H1 (cell line): Measurements from ENCODE around the gene PEX5L. TPM values are rescaled to one million over a fixed set of nuclear protein-coding genes. Genes with fewer than 3 reads are reported as not detected.

ENCODE experiments used
- CTCF ChIA-PET: fragments of 300-600 bp; sonication (Branson Sonifier 250); formaldehyde crosslinking; loops from one replicate; lab custom pipeline; 2021; ENCODE audit not compliant: partially characterized antibody; lab: Charles Lee
- POLR2A ChIA-PET: fragments of 300-600 bp; sonication (Branson Sonifier 250); formaldehyde crosslinking; loops from one replicate; lab custom pipeline; 2021; ENCODE audit warnings: inconsistent platforms; ENCODE audit not compliant: partially characterized antibody; lab: Charles Lee
- DNase-seq, 2 experiments: peaks; one replicate each; pipeline versions ENCODE4 v3.0.0 to v3.0.0-alpha.2; 2010 to 2022; ENCODE audit warnings: low spot score in 2 of 2, low read depth in 1 of 2, mixed read lengths in 1 of 2
- FAIRE-seq: peaks from 2 replicates; lab custom pipeline; 2011; peaks lifted over from hg19 to GRCh38; lab: Jason Lieb, UNC
- H2AFZ ChIP-seq: 2 replicates; pipeline ENCODE4 v1.8.1; 2012; ENCODE audit warnings: low read length, inconsistent platforms
- H2AK5ac ChIP-seq: 2 replicates; pipeline ENCODE4 v1.6.1; 2013; ENCODE audit warnings: low read depth, low read length
- H2BK120ac ChIP-seq: replicated peaks from 2 replicates; pipeline ENCODE3; 2013; ENCODE audit warnings: low read depth, low read length, inconsistent platforms
- H2BK12ac ChIP-seq: 2 replicates; pipeline ENCODE4 v1.6.1; 2013; ENCODE audit warnings: low read depth, low read length
- H2BK15ac ChIP-seq: 2 replicates; pipeline ENCODE4 v1.6.1; 2013; ENCODE audit warnings: low read length
- H2BK20ac ChIP-seq: 2 replicates; pipeline ENCODE4 v1.6.1; 2013; ENCODE audit warnings: low read length
- H2BK5ac ChIP-seq: 2 replicates; pipeline ENCODE4 v1.6.1; 2013; ENCODE audit warnings: low read depth, low read length
- H3K14ac ChIP-seq: 2 replicates; pipeline ENCODE4 v1.6.1; 2013; ENCODE audit warnings: inconsistent platforms; ENCODE audit not compliant: insufficient read length
- H3K18ac ChIP-seq: 2 replicates; pipeline ENCODE4 v1.6.1; 2013; ENCODE audit warnings: low read length; ENCODE audit errors: extremely low read depth
- H3K23ac ChIP-seq: 2 replicates; pipeline ENCODE4 v1.6.1; 2013; ENCODE audit warnings: inconsistent platforms; ENCODE audit not compliant: insufficient read length
- H3K23me2 ChIP-seq: 2 replicates; pipeline ENCODE4 v1.6.1; 2013; ENCODE audit warnings: low read depth, low read length
- H3K27ac ChIP-seq: 2 replicates; pipeline ENCODE4 v1.6.1; 2011; ENCODE audit warnings: low read depth, low read length, inconsistent platforms
- H3K27me3 ChIP-seq, 4 experiments: replicated peaks in 1 of 4; 1 replicate in 1 of 4; 2 replicates in 3 of 4; pipeline versions ENCODE4 v1.6.1 to v1.8.1; 2011 to 2013; ENCODE audit warnings: low read length in 3 of 4, mild to moderate bottlenecking in 3 of 4, inconsistent platforms in 2 of 4, mixed read lengths in 2 of 4, moderate library complexity in 1 of 4; ENCODE audit not compliant: control insufficient read depth in 3 of 4, insufficient read depth in 3 of 4; ENCODE audit errors: extremely low read depth in 1 of 4
- H3K36me3 ChIP-seq, 4 experiments: 2 replicates each; pipeline versions ENCODE4 v1.6.1 to v1.8.1; 2011 to 2013; ENCODE audit warnings: mild to moderate bottlenecking in 4 of 4, low read length in 3 of 4, moderate library complexity in 2 of 4, control low read depth in 1 of 4, inconsistent platforms in 1 of 4; ENCODE audit not compliant: insufficient read depth in 4 of 4, control insufficient read depth in 2 of 4
- H3K4ac ChIP-seq: replicated peaks from 2 replicates; pipeline ENCODE3; 2013; ENCODE audit warnings: low read length, low read depth, mixed read lengths, inconsistent platforms; ENCODE audit not compliant: insufficient read length
- H3K4me1 ChIP-seq, 4 experiments: replicated peaks in 1 of 4; 1 replicate in 1 of 4; 2 replicates in 3 of 4; pipeline versions ENCODE4 v1.6.1 to v1.8.1; 2011 to 2013; ENCODE audit warnings: low read length in 3 of 4, inconsistent platforms in 2 of 4, mixed read lengths in 1 of 4; ENCODE audit not compliant: insufficient read depth in 4 of 4, control insufficient read depth in 3 of 4
- H3K4me2 ChIP-seq, 2 experiments: 2 replicates each; pipeline versions ENCODE4 v1.6.1 to v1.8.1; 2011 to 2013; ENCODE audit warnings: low read depth in 2 of 2, low read length in 2 of 2, control low read depth in 1 of 2, inconsistent platforms in 1 of 2, mild to moderate bottlenecking in 1 of 2; ENCODE audit not compliant: insufficient read depth in 1 of 2
- H3K4me3 ChIP-seq, 4 experiments: fragments of 200-600, 300-600 bp in 1 of 4; sonication (generic), shearing (Covaris generic), sonication (Bioruptor Twin) in 1 of 4; 2 replicates each; pipeline versions ENCODE4 v1.5.1 to v1.8.1; 2011 to 2016; ENCODE audit warnings: low read length in 4 of 4, low read depth in 3 of 4, control low read depth in 2 of 4, inconsistent platforms in 2 of 4, mild to moderate bottlenecking in 2 of 4, mixed read lengths in 1 of 4, moderate library complexity in 1 of 4; ENCODE audit not compliant: insufficient read depth in 2 of 4; ENCODE audit errors: extremely low read depth in 1 of 4
- H3K56ac ChIP-seq: replicated peaks from 2 replicates; pipeline ENCODE3; 2013; ENCODE audit warnings: low read depth, mild to moderate bottlenecking, mixed read lengths, low read length, inconsistent platforms; ENCODE audit not compliant: insufficient read length
- H3K79me1 ChIP-seq: 2 replicates; pipeline ENCODE4 v1.6.1; 2013; ENCODE audit warnings: low read depth, low read length, control low read depth
- H3K79me2 ChIP-seq, 2 experiments: 2 replicates each; pipeline versions ENCODE4 v1.6.1 to v1.8.1; 2012 to 2013; ENCODE audit warnings: low read length in 2 of 2, mild to moderate bottlenecking in 2 of 2, inconsistent platforms in 1 of 2; ENCODE audit not compliant: insufficient read depth in 2 of 2, control insufficient read depth in 1 of 2
- H3K9ac ChIP-seq, 4 experiments: replicated peaks in 1 of 4; 1 replicate in 1 of 4; 2 replicates in 3 of 4; pipeline versions ENCODE4 v1.6.1 to v1.8.1; 2011 to 2013; ENCODE audit warnings: low read depth in 3 of 4, low read length in 3 of 4, control low read depth in 2 of 4, mild to moderate bottlenecking in 2 of 4, moderate library complexity in 2 of 4, inconsistent platforms in 1 of 4; ENCODE audit errors: extremely low read depth in 1 of 4
- H3K9me3 ChIP-seq, 2 experiments: 2 replicates each; pipeline versions ENCODE4 v1.6.1 to v1.8.1; 2012 to 2013; ENCODE audit warnings: mild to moderate bottlenecking in 2 of 2, moderate library complexity in 2 of 2, control low read depth in 1 of 2, inconsistent platforms in 1 of 2, low read depth in 1 of 2, low read length in 1 of 2, mixed read lengths in 1 of 2; ENCODE audit not compliant: insufficient read depth in 2 of 2
- H4K20me1 ChIP-seq, 2 experiments: replicated peaks in 1 of 2; 2 replicates each; pipeline versions ENCODE3 to v1.8.1; 2011 to 2013; ENCODE audit warnings: inconsistent platforms in 2 of 2, low read length in 2 of 2, mild to moderate bottlenecking in 1 of 2; ENCODE audit not compliant: insufficient read depth in 2 of 2, control insufficient read depth in 1 of 2
- H4K5ac ChIP-seq: 2 replicates; pipeline ENCODE4 v1.6.1; 2013; ENCODE audit warnings: low read length, low read depth, mixed read lengths, inconsistent platforms; ENCODE audit not compliant: insufficient read length
- H4K8ac ChIP-seq: 2 replicates; pipeline ENCODE4 v1.8.0; 2013; ENCODE audit warnings: mild to moderate bottlenecking, moderate library complexity, low read length, inconsistent platforms; ENCODE audit not compliant: insufficient read depth; ENCODE audit errors: extremely low read depth
- H4K91ac ChIP-seq: replicated peaks from 2 replicates; pipeline ENCODE3; 2013; ENCODE audit warnings: low read length, mixed read lengths, inconsistent platforms; ENCODE audit not compliant: insufficient read length
- CBX8 ChIP-seq: fragments of 300-800, 300-1000 bp; sonication (generic); IDR thresholded peaks from 2 replicates; pipeline ENCODE4 v1.7.1; 2016; ENCODE audit warnings: low read depth, low read length, borderline replicate concordance
- HDAC2 ChIP-seq, 2 experiments: fragments of 300-600 bp in 1 of 2; sonication (generic) in 1 of 2; IDR thresholded peaks; 2 replicates each; pipeline ENCODE4 v1.6.1; 2011 to 2012; ENCODE audit warnings: low read depth in 2 of 2, low read length in 2 of 2, mild to moderate bottlenecking in 2 of 2, moderate library complexity in 2 of 2, borderline replicate concordance in 1 of 2, inconsistent platforms in 1 of 2
- JUND ChIP-seq: IDR thresholded peaks from 2 replicates; pipeline ENCODE4 v1.6.1; 2011; ENCODE audit warnings: mild to moderate bottlenecking, improper control_type of control experiment, low read length
- POLR2AphosphoS5 ChIP-seq: IDR thresholded peaks from 2 replicates; pipeline ENCODE4 v1.6.1; 2011; ENCODE audit warnings: low read depth, low read length
- RXRA ChIP-seq: IDR thresholded peaks from 2 replicates; pipeline ENCODE4 v1.6.1; 2011; ENCODE audit warnings: low read depth, mild to moderate bottlenecking, low read length, moderate library complexity; ENCODE audit not compliant: insufficient read depth
- SIRT6 ChIP-seq: IDR thresholded peaks from one replicate; pipeline ENCODE4 v1.7.1; 2012; ENCODE audit warnings: low read length, inconsistent platforms
- SRF ChIP-seq: IDR thresholded peaks from 2 replicates; pipeline ENCODE4 v1.6.1; 2011; ENCODE audit warnings: mild to moderate bottlenecking, low read depth, low read length, moderate library complexity
- TAF1 ChIP-seq: IDR thresholded peaks from 2 replicates; pipeline ENCODE4 v1.6.1; 2011; ENCODE audit warnings: mild to moderate bottlenecking, low read depth, low read length
- TCF12 ChIP-seq: IDR thresholded peaks from 2 replicates; pipeline ENCODE4 v1.6.1; 2011; ENCODE audit warnings: low read depth, mild to moderate bottlenecking, low read length
- polyA plus RNA-seq, 7 experiments: library from polyadenylated mRNA; depleted of rRNA in 3 of 7; stranded (reverse) in 5 of 7; unstranded in 2 of 7; fragments of >200 nt in 5 of 7; fragments of 200-250 nt in 2 of 7; gene quantifications; 1 replicate in 5 of 7; 2 replicates in 1 of 7; 4 replicates in 1 of 7; pipeline versions ENCODE4 v1.2.1 to v1.2.3, GENCODE V29; 2011 to 2013; ENCODE audit warnings: missing spikeins in 2 of 7, mixed read lengths in 2 of 7
- total RNA-seq: library from RNA; stranded (reverse); fragmentation: NEBNext Ultra II Directional; extraction: Animal tissue kit (Norgen Biotek cat#: 25700); gene quantifications from 2 replicates; pipeline ENCODE4 v1.2.1, GENCODE V29; 2021

Gene PEX5L
- total and polyA plus RNA-seq, 2 of the 8 experiments (the other 6 are each of a cell fraction or from before 2014, with no cell fraction given): 0.80 to 4.2 TPM

DNA sequence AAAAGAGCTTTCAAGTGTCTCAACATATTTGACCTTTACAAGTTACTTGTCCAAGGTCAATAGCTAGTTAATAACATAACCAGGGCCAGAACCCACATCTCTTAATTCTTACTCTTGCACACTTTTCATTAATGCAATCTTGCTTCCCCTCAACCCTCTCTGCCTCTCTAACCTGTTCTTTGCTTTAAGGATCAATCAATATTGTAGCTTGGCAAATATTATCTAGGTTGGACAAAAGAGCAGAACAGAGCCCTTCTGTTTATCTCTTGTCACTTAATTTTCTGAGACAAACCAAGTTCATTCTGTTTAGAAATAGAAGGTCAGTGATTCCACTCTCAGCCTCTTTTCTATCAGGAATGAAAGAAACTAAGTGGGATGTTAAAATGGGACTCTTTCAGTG, 203.4 kb downstream of the PEX5L start:
- FAIRE-seq: no peak
- H2BK120ac ChIP-seq: no peak overlapping the region
- H3K9ac ChIP-seq: no peak overlapping the region
- H4K91ac ChIP-seq: no peak overlapping the region
- H2AFZ ChIP-seq: no peak overlapping the region
- no peak overlapping the region for H3K4ac ChIP-seq
- H2BK20ac ChIP-seq: no peak overlapping the region
- no peaks in the 10 kb centered on the region for H3K79me1 ChIP-seq
- no peak overlapping the region for H3K4me2 ChIP-seq
- POLR2A ChIA-PET: no interaction called here
- no peak overlapping the region for H2BK15ac ChIP-seq
- H3K56ac ChIP-seq: no peak overlapping the region
- H3K27me3 ChIP-seq: no peaks in the 10 kb centered on the region
- H3K27ac ChIP-seq: no peak overlapping the region
- H3K4me3 ChIP-seq: no peak overlapping the region
- H3K4me1 ChIP-seq: no peaks in the 10 kb centered on the region
- H3K9me3 ChIP-seq: no peaks in the 10 kb centered on the region
- H2AK5ac ChIP-seq: no peak overlapping the region
- H3K23ac ChIP-seq: no peak overlapping the region
- no peak overlapping the region for H3K14ac ChIP-seq
- no peak overlapping the region for H4K5ac ChIP-seq
- no peaks in the 10 kb centered on the region for H4K20me1 ChIP-seq
- H2BK5ac ChIP-seq: no peak overlapping the region
- H4K8ac ChIP-seq: no peak overlapping the region
- no peak overlapping the region for H2BK12ac ChIP-seq
- H3K36me3 ChIP-seq: no peaks in the 10 kb centered on the region
- no peak for DNase-seq
- peaks cover 7% of the 10 kb centered on the region; the same call in 1 of the 2 replicates for H3K23me2 ChIP-seq
- no peak for TF ChIP-seq RXRA
- no peak for TF ChIP-seq POLR2AphosphoS5
- TF ChIP-seq SIRT6: no peak
- no peak for TF ChIP-seq HDAC2 (IDR thresholded peaks at IDR 0.05; ENCODE audit: borderline replicate concordance in 1 of 2, low read depth in 2 of 2, low read length in 2 of 2)
- no peak for TF ChIP-seq CBX8
- no peak for TF ChIP-seq SRF
- no peak for TF ChIP-seq TAF1
- no peak for TF ChIP-seq JUND
- no peak for TF ChIP-seq TCF12
- TF ChIP-seq, all 59 proteins: peak for 0
- Histone ChIP-seq H3K18ac (no peak overlapping the region), H3K79me2 (no peaks in the 10 kb centered on the region)
- CTCF ChIA-PET: interaction anchor here (0.7 to 1.3 kb wide), 3 partner anchors 11 to 22 kb away, joined by 3 to 4 read pairs (median 3); no protein-coding TSS in a partner anchor
